GM12878 (cell line): ENCODE results near the gene PRTN3. TPM values are rescaled to one million over a fixed set of nuclear protein-coding genes. Genes with fewer than 3 reads are reported as not detected.

Experiments used
- ATAC-seq: fragments of 200-7000 bp; cut with Tn5 transposase; 3 replicates; pipeline ENCODE4 v1.9.1; 2020; ENCODE audit warnings: mild to moderate bottlenecking, moderate library complexity
- BruUV-seq: library from RNA; stranded (reverse); fragments of 400-500 nt; replicated peaks from 2 replicates; lab custom pipeline; 2021; lab: Mats Ljungman, UMichigan
- CTCF ChIA-PET: fragments of 300-600 bp; sonication (Branson Sonifier 250); formaldehyde crosslinking; extraction: SDS; loops from one replicate; lab custom pipeline; 2021; ENCODE audit warnings: inconsistent platforms; lab: Yijun Ruan, JAX
- POLR2A ChIA-PET: fragments of 350-600 bp; formaldehyde crosslinking; extraction: SDS; loops from one replicate; lab custom pipeline; 2021; ENCODE audit warnings: inconsistent platforms; lab: Charles Lee
- RAD21 ChIA-PET: fragments of 300-600 bp; sonication (Branson Sonifier 250); formaldehyde crosslinking; loops from one replicate; lab custom pipeline; 2023; ENCODE audit warnings: antibody characterized with exemption; ENCODE audit not compliant: unreplicated experiment; lab: Charles Lee
- SMC1A ChIA-PET: fragments of 300-600 bp; sonication (Branson Sonifier 250); formaldehyde crosslinking; loops from one replicate; lab custom pipeline; 2023; ENCODE audit not compliant: unreplicated experiment, uncharacterized antibody; lab: Charles Lee
- DNase-seq: peaks from one replicate; pipeline ENCODE4 v3.0.0-alpha.2; 2011; ENCODE audit warnings: low read depth, low spot score
- FAIRE-seq: peaks from 3 replicates; lab custom pipeline; 2011; peaks lifted over from hg19 to GRCh38; lab: Jason Lieb, UNC
- H2AFZ ChIP-seq: 2 replicates; pipeline ENCODE4 v1.6.0; 2011; ENCODE audit warnings: low read depth, low read length, control low read depth; ENCODE audit not compliant: control insufficient read depth
- H3K27ac ChIP-seq: 2 replicates; pipeline ENCODE4 v1.5.1; 2011; ENCODE audit warnings: control low read depth; ENCODE audit not compliant: control insufficient read depth, insufficient read depth
- H3K27me3 ChIP-seq, 2 experiments: replicated peaks in 1 of 2; 2 replicates each; pipeline versions ENCODE4 v1.6.0 to v1.6.1; 2011; ENCODE audit warnings: low read length in 1 of 2; ENCODE audit not compliant: control insufficient read depth in 2 of 2, insufficient read depth in 2 of 2
- H3K36me3 ChIP-seq, 2 experiments: 2 replicates each; pipeline ENCODE4 v1.5.1; 2011; ENCODE audit warnings: low read length in 1 of 2; ENCODE audit not compliant: control insufficient read depth in 2 of 2, insufficient read depth in 2 of 2
- H3K4me1 ChIP-seq: 2 replicates; pipeline ENCODE4 v1.6.1; 2011; ENCODE audit warnings: mild to moderate bottlenecking, low read length, moderate library complexity, mixed read lengths; ENCODE audit not compliant: control insufficient read depth, insufficient read depth
- H3K4me2 ChIP-seq: 2 replicates; pipeline ENCODE4 v1.6.0; 2011; ENCODE audit warnings: control low read depth; ENCODE audit not compliant: control insufficient read depth, insufficient read depth
- H3K4me3 ChIP-seq: fragments of 200-600 bp; sonication (generic); 2 replicates; pipeline ENCODE4 v1.5.1; 2016
- H3K79me2 ChIP-seq: 2 replicates; pipeline ENCODE4 v1.6.0; 2011; ENCODE audit warnings: low read length; ENCODE audit not compliant: control insufficient read depth, insufficient read depth
- H3K9ac ChIP-seq: 2 replicates; pipeline ENCODE4 v1.8.0; 2011; ENCODE audit warnings: low read length, control low read depth, mixed read lengths; ENCODE audit not compliant: control insufficient read depth, insufficient read depth
- H3K9me3 ChIP-seq: replicated peaks from 3 replicates; pipeline ENCODE4 v1.5.1; 2011; ENCODE audit warnings: mild to moderate bottlenecking, low read length; ENCODE audit not compliant: control insufficient read depth, insufficient read depth
- H4K20me1 ChIP-seq: 2 replicates; pipeline ENCODE4 v1.6.0; 2011; ENCODE audit not compliant: control insufficient read depth, insufficient read depth
- ATF2 ChIP-seq: IDR thresholded peaks from 2 replicates; pipeline ENCODE4 v1.6.1; 2012; ENCODE audit warnings: low read length, inconsistent platforms
- GATAD2B ChIP-seq: fragments of 450-650 bp; conservative IDR thresholded peaks from 2 replicates; pipeline ENCODE4 v1.6.1; 2017; ENCODE audit warnings: low read depth, mild to moderate bottlenecking, moderate library complexity
- HDAC2 ChIP-seq: fragments of 200-600 bp; sonication (generic); IDR thresholded peaks from 2 replicates; pipeline ENCODE4 v1.6.1; 2017
- PAX8 ChIP-seq: fragments of 450-650 bp; IDR thresholded peaks from 2 replicates; pipeline ENCODE4 v1.6.1; 2017; ENCODE audit warnings: mild to moderate bottlenecking, moderate library complexity
- SPI1 ChIP-seq: IDR thresholded peaks from 2 replicates; pipeline ENCODE4 v1.6.1; 2011; ENCODE audit warnings: low read depth, mild to moderate bottlenecking, low read length, moderate library complexity, borderline replicate concordance; ENCODE audit not compliant: insufficient read depth
- WGBS: methylation state at CpG from one replicate; pipeline ENCODE4 v1.1.6; 2016; ENCODE audit warnings: low lambda C conversion rate; ENCODE audit not compliant: insufficient replicate concordance, insufficient coverage; ENCODE audit errors: missing lambda C conversion rate; 5-methylcytosine and 5-hydroxymethylcytosine counted together
- in situ Hi-C: fragments of 300-500 bp; cut with MboI; formaldehyde crosslinking; loops from 9 replicates; pipeline ENCODE4 v1.14.3; 2018; ENCODE audit warnings: mixed read lengths
- intact Hi-C: fragments of 100-400 bp; cut with micrococcal nuclease; formaldehyde crosslinking; loops from one replicate; pipeline ENCODE4 v1.14.2; 2022; ENCODE audit not compliant: unreplicated experiment
- polyA plus RNA-seq, 11 experiments: library from polyadenylated mRNA; depleted of rRNA in 4 of 11; unstranded in 6 of 11; stranded (reverse) in 5 of 11; fragments of >200 nt; fragmentation: Nextera tagmentation in 4 of 11; fragmentation: Illumina TruSeq in 1 of 11; extraction: Ambion mirVana in 4 of 11; extraction: Trizol in 1 of 11; gene quantifications; 1 replicate in 1 of 11; 2 replicates in 10 of 11; pipeline versions ENCODE4 v1.2.1 to v1.2.3, GENCODE V29; 2011 to 2016; ENCODE audit warnings: inconsistent platforms in 2 of 11, missing spikeins in 2 of 11, low read depth in 1 of 11
- total RNA-seq, 4 experiments: library from RNA; depleted of rRNA in 3 of 4; stranded (reverse); fragments of >200 nt in 3 of 4; fragmentation: Illumina TruSeq in 1 of 4; extraction: Trizol in 1 of 4; gene quantifications; 2 replicates each; pipeline versions ENCODE4 v1.2.1 to v1.2.3, GENCODE V29; 2013 to 2021
- TF ChIP-seq, protein P1 (sequence below): IDR thresholded peaks from 2 replicates; pipeline ENCODE4 v1.6.1; 2012; ENCODE audit warnings: low read depth, low read length, improper control_type of control experiment

Gene PRTN3
- total and polyA plus RNA-seq, 10 of the 15 experiments (the other 5 are each of a cell fraction or from before 2014, with no cell fraction given), result 0.08 TPM; not detected in 9

- Histone ChIP-seq H3K4me2 (no peak overlapping the region), H3K79me2 (no peaks in the 10 kb centered on the region), H4K20me1 (no peaks in the 10 kb centered on the region), H3K4me3 (no peak overlapping the region), H3K9ac (no peak overlapping the region), H3K36me3 (no peaks in the 10 kb centered on the region), H3K27me3 (no peaks in the 10 kb centered on the region), H3K9me3 (no peaks in the 10 kb centered on the region), H3K4me1 (no peaks in the 10 kb centered on the region), H2AFZ (no peak overlapping the region), H3K27ac (no peak overlapping the region)
- FAIRE-seq (no peak), DNase-seq (no peak), ATAC-seq (no peak)
- ChIA-PET SMC1A (interaction anchor here (1.1 kb wide), 1 partner anchor 24 kb away, joined by 3 read pairs; no protein-coding TSS in a partner anchor), CTCF (no interaction called here), RAD21 (no interaction called here), POLR2A (no interaction called here)
- intact Hi-C loops (no loop called here), in situ Hi-C loops (no loop called here)
- 53% methylated on average over 15 of the region's 15 CpGs for WGBS
- no TSS peak for BruUV-seq
- TF ChIP-seq SPI1, result no peak
- no peak for TF ChIP-seq GATAD2B
- no peak for TF ChIP-seq HDAC2
- TF ChIP-seq, protein P1, sequence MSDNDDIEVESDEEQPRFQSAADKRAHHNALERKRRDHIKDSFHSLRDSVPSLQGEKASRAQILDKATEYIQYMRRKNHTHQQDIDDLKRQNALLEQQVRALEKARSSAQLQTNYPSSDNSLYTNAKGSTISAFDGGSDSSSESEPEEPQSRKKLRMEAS, result no peak
- no peak for TF ChIP-seq PAX8
- TF ChIP-seq ATF2, result no peak
These were observed 15.9 kb upstream of the PRTN3 start for GRCh38 chr19:824885-825284.
